HG02885 (cell line): Measurements from ENCODE around the gene GPAT2.
"Not testable (repeated sequence)": the region's sequence is repeated elsewhere in the genome, so short reads cannot be mapped to it uniquely, and the experiment has no call there.

Experiments used
- ATAC-seq: cut with Tn5 transposase; IDR thresholded peaks from one replicate; pipeline ENCODE4 v1.9.1; 2021; ENCODE audit warnings: mild to moderate bottlenecking; ENCODE audit not compliant: unreplicated experiment, poor library complexity

The GPAT2 gene

DNA sequence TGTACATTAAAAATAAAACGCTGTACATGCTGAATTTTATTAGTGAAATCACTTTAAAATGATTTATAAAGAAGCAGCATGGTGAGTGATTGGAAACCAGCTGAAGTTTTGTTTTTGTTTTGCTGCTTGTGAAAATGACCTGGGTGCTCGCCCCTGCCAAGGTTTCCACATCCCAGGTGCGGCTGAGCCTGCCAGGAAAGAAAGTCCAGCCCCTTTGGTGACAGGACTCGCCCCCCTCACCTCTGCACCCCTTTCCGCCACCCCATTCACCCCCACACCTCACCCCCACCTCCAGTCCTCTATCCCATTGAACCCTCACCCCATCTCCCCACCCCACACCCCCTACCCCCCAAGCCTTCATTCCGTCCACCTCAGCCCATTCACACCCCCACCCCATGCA is 43.8 kb downstream of the GPAT2 start:
- not testable (repeated sequence) for ATAC-seq
